ENCODE measurements around the gene C2CD4A. TPM values are rescaled to one million over a fixed set of nuclear protein-coding genes. Genes with fewer than 3 reads are reported as not detected.

The C2CD4A gene
- total RNA-seq, 1 experiment from 2014 or later: not detected

DNA sequence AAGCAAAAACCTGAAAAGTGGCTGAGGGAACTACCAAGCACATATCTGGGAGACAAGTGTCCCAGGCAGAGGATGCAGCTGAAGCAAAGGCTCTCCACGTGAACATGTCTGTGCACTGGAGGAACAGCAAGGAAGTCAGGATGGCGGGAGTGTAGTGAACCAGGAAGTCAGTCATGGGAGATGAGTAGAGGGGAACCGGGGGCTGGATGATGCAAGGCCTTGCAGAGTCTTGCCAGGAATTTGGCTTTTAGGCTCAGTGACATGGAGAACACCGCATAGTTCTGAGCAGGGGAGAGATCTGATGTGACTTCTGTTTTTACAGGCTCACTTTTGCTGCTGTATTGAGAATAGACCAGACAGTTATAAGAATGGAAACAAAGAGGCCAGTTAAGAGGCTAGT is 19.0 kb downstream of the C2CD4A start:
- H3K27ac ChIP-seq (ENCODE audit: low read depth, low read length): no peak overlapping the region
- no peak overlapping the region for H2AFZ ChIP-seq (ENCODE audit: low read depth, low read length, poor library complexity, severe bottlenecking)
- no peaks in the 10 kb centered on the region for H3K9me3 ChIP-seq (ENCODE audit: control insufficient read depth in 1 of 2, insufficient read depth in 1 of 2, low read depth in 1 of 2, low read length in 2 of 2)
- POLR2A ChIA-PET: no interaction called here
- intact Hi-C loops (cut with micrococcal nuclease): no loop called here
- H3K4me1 ChIP-seq (ENCODE audit: control insufficient read depth in 1 of 2, insufficient read depth in 2 of 2, low read length in 2 of 2): no peaks in the 10 kb centered on the region
- DNase-seq (ENCODE audit: low read depth, low spot score): no peak
- H4K20me1 ChIP-seq (ENCODE audit: insufficient read depth): no peaks in the 10 kb centered on the region
- no peaks in the 10 kb centered on the region for H3K36me3 ChIP-seq (ENCODE audit: control insufficient read depth in 1 of 2, insufficient read depth in 2 of 2, low read length in 2 of 2)
- no peak overlapping the region for H3K4me2 ChIP-seq (ENCODE audit: low read length)
- no peaks in the 10 kb centered on the region for H3K27me3 ChIP-seq (ENCODE audit: insufficient read depth, low read length)
- RAD21 ChIA-PET (ENCODE audit: low non-redundant PET in 1 of 2, low total read pairs in 2 of 2, uncharacterized antibody in 2 of 2, unreplicated experiment in 2 of 2): no interaction called here
- TF ChIP-seq ZNF274 (IDR thresholded peaks at IDR 0.05; ENCODE audit: low read depth, low read length): no peak
- TF ChIP-seq EZH2phosphoT487 (IDR thresholded peaks at IDR 0.05; ENCODE audit: borderline replicate concordance): no peak
- no peak for TF ChIP-seq POLR2AphosphoS5 (IDR thresholded peaks at IDR 0.05; ENCODE audit: low read depth, low read length)
- no peak for TF ChIP-seq SRF (IDR thresholded peaks at IDR 0.05; ENCODE audit: low read depth)
- TF ChIP-seq EZH2 (IDR thresholded peaks at IDR 0.05): no peak
- TF ChIP-seq, protein P1, sequence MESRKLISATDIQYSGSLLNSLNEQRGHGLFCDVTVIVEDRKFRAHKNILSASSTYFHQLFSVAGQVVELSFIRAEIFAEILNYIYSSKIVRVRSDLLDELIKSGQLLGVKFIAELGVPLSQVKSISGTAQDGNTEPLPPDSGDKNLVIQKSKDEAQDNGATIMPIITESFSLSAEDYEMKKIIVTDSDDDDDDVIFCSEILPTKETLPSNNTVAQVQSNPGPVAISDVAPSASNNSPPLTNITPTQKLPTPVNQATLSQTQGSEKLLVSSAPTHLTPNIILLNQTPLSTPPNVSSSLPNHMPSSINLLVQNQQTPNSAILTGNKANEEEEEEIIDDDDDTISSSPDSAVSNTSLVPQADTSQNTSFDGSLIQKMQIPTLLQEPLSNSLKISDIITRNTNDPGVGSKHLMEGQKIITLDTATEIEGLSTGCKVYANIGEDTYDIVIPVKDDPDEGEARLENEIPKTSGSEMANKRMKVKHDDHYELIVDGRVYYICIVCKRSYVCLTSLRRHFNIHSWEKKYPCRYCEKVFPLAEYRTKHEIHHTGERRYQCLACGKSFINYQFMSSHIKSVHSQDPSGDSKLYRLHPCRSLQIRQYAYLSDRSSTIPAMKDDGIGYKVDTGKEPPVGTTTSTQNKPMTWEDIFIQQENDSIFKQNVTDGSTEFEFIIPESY (IDR thresholded peaks at IDR 0.05; ENCODE audit: extremely low read depth, insufficient replicate concordance, low read length): no peak
- TF ChIP-seq MAX (IDR thresholded peaks at IDR 0.05): no peak
- no peak for TF ChIP-seq EGR1 (IDR thresholded peaks at IDR 0.05; ENCODE audit: low read depth)
- no peak for TF ChIP-seq CTCF (IDR thresholded peaks at IDR 0.05 in 2 of 3, conservative IDR thresholded peaks at IDR 0.05 in 1 of 3; ENCODE audit: borderline replicate concordance in 1 of 3, insufficient read depth in 1 of 3, low read depth in 2 of 3, low read length in 2 of 3)
- TF ChIP-seq FOSL1 (IDR thresholded peaks at IDR 0.05; ENCODE audit: low read depth): no peak
- no peak for TF ChIP-seq CEBPB (IDR thresholded peaks at IDR 0.05; ENCODE audit: low read depth)
- TF ChIP-seq YY1 (IDR thresholded peaks at IDR 0.05; ENCODE audit: extremely low read depth, insufficient replicate concordance, low read depth, low read length): no peak
- no peak for TF ChIP-seq POLR2A (IDR thresholded peaks at IDR 0.05; ENCODE audit: borderline replicate concordance, extremely low read depth, insufficient read depth, insufficient read length)
- no peak for TF ChIP-seq ELF1 (IDR thresholded peaks at IDR 0.05; ENCODE audit: borderline replicate concordance, low read depth)
- TF ChIP-seq SP1 (IDR thresholded peaks at IDR 0.05; ENCODE audit: low read depth): no peak
- TF ChIP-seq ZFX (IDR thresholded peaks at IDR 0.05): no peak
- TF ChIP-seq CBX3 (IDR thresholded peaks at IDR 0.05; ENCODE audit: low read depth): no peak
- no peak for TF ChIP-seq RAD21 (IDR thresholded peaks at IDR 0.05; ENCODE audit: low read depth)
- TF ChIP-seq, protein P2, sequence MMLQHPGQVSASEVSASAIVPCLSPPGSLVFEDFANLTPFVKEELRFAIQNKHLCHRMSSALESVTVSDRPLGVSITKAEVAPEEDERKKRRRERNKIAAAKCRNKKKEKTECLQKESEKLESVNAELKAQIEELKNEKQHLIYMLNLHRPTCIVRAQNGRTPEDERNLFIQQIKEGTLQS (IDR thresholded peaks at IDR 0.05): no peak
- no TSS peak for BruUV-seq (replicated peaks)
- H3K9ac ChIP-seq (ENCODE audit: low read length): no peak overlapping the region
- CTCF ChIA-PET: no interaction called here
- no peak for ATAC-seq
- no peaks in the 10 kb centered on the region for H3K79me2 ChIP-seq (ENCODE audit: insufficient read depth, low read length)
- no peaks in the 10 kb centered on the region for H3K9me2 ChIP-seq (ENCODE audit: insufficient read depth)
- H3K4me3 ChIP-seq (replicated peaks in 1 of 2; ENCODE audit: low read depth in 1 of 2, low read length in 2 of 2): no peak overlapping the region
